ENCODE data around the gene KLHL29.

GRCh38 chr2:23567161-23567756 lies 182.3 kb downstream of the KLHL29 start:
- TF ChIP-seq MAX (IDR thresholded peaks at IDR 0.05; ENCODE audit: low read depth) (no peak), TAF1 (IDR thresholded peaks at IDR 0.05; ENCODE audit: borderline replicate concordance, low read depth, low read length) (no peak), CTCF (IDR thresholded peaks at IDR 0.05) (no peak)

All from SK-N-SH (cell line).